Measurements from ENCODE around the gene IL1RL1. TPM values are rescaled to one million over a fixed set of nuclear protein-coding genes. Genes with fewer than 3 reads are reported as not detected.

Gene IL1RL1
- total RNA-seq, 4 donors from 2014 or later: 48.1 to 307 (median 62.3) TPM

DNA sequence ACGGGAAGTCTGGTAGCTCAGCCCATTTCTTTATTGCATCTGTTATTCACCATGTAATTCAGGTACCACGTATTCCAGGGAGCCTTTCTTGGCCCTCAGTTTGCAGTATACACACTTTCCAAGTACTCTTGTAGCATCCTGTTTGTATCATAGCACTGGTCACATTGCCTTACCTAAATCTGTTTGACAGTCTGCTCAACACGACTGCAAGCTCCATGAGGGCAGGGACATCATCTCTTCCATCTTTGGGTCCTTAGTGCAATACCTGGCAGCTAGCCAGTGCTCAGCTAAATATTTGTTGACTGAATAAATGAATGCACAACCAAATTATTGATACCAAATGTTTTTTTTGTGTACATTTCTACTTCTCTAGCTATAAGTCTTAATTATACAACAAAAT, 33.0 kb downstream of the IL1RL1 start:
- DNase-seq (ENCODE audit: low spot score) (no peak), ATAC-seq (ENCODE audit: low FRiP score) (no peak)
- TF ChIP-seq, protein P1, sequence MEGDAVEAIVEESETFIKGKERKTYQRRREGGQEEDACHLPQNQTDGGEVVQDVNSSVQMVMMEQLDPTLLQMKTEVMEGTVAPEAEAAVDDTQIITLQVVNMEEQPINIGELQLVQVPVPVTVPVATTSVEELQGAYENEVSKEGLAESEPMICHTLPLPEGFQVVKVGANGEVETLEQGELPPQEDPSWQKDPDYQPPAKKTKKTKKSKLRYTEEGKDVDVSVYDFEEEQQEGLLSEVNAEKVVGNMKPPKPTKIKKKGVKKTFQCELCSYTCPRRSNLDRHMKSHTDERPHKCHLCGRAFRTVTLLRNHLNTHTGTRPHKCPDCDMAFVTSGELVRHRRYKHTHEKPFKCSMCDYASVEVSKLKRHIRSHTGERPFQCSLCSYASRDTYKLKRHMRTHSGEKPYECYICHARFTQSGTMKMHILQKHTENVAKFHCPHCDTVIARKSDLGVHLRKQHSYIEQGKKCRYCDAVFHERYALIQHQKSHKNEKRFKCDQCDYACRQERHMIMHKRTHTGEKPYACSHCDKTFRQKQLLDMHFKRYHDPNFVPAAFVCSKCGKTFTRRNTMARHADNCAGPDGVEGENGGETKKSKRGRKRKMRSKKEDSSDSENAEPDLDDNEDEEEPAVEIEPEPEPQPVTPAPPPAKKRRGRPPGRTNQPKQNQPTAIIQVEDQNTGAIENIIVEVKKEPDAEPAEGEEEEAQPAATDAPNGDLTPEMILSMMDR (IDR thresholded peaks at IDR 0.05): no peak

DNA sequence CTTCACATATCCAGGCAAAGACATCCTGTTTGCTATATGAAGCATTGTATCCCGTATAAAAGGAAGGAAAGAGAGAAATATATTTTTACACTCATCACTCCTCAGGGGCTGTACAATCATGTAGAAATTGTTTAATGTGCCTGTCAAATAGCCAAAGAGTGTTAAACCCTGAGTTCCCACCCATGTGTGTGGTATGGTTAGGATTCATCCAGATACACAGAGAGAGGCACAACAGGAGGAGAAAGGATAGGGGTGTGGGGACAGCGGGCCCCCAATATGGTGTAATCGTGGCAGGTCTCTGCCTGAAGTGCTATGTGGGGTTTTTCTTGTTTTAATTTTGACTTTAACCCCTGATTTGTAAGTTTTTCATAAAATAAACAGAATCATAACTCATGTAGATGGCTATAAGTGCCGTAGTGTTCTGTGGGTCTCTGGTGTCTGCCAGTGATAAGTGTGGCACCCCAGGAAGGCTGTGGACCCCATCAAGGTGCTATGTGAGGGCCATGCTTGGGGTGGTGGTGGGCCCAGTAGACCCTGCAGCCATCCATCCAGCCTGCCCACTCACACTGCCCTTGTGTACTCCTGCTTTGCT, 34.1 kb downstream of the IL1RL1 start:
- no peak for ATAC-seq (ENCODE audit: low FRiP score)
- DNase-seq (ENCODE audit: low spot score): no peak
- TF ChIP-seq, protein P1 (IDR thresholded peaks at IDR 0.05): no peak

DNA sequence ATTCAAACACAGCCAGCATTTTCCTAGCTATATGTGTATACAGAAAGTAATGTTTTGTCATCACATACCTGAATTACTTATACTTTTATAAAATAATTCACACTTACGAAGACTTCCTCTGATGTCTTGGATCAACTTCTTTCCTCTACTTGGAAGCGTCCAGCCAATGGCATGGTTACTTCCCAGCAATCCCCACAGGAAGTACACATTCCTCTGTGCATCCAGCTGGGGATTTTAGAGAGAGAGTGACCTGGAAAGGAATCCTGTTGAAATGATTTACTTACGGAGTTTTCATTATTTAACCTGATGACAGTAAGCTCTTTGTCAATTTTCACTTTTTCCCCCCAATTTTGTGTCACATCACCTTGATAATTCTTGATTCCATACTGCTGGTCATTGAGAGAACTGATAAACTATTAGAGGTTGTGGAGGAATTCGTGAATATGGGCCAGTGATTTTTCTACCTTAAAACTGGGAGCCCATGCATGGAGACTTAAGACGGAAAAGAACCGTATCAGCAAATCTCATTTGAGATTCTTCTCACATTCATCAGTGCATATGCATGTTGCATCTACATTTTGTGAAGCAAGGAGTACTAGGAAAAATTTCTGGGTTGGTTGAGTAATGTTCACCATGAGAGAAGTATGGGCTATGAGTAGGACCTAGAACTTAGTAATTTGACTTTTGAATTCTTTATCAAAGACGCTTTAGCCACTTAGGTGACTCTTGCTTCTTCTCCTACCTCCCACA, 35.2 kb downstream of the IL1RL1 start:
- DNase-seq (ENCODE audit: low spot score): no peak
- TF ChIP-seq, protein P1 (IDR thresholded peaks at IDR 0.05): no peak

DNA sequence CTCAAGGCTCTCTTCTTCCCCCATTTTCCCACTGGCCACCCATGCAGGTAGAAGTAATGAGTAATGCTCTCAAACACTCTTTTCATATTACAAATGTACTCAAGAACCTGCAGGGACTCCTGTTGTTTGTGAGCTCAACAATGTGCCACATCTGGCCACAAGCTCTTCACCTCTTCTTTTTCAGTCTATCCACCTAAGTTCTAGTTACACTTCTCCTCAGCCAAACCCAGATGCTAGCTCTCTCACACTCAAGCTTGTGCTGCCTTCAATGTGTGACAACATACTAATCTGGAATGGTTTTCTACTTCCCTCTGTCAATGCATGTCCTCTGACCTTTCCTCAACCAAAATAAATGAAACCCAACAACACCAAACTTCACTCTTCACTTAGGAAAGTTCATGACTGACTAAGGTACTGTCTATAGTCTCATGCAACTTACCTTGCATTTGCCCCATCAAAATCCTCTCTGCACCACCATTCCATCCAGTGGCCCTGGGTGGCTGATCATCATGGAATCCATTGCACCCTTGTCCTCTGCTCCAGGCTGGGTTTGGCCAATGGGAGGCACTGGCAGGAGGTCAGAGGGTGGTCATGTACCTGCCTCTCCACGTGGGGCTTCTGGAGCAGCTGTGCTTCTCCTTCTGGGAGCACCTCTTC, 38.9 kb downstream of the IL1RL1 start:
- TF ChIP-seq, protein P1 (IDR thresholded peaks at IDR 0.05): no peak
- DNase-seq (ENCODE audit: low spot score): no peak
- no peak for ATAC-seq (ENCODE audit: low FRiP score)

More for the DNA sequence above, 35.2 kb downstream of the IL1RL1 start:
- no peak for ATAC-seq (ENCODE audit: low FRiP score)

DNA sequence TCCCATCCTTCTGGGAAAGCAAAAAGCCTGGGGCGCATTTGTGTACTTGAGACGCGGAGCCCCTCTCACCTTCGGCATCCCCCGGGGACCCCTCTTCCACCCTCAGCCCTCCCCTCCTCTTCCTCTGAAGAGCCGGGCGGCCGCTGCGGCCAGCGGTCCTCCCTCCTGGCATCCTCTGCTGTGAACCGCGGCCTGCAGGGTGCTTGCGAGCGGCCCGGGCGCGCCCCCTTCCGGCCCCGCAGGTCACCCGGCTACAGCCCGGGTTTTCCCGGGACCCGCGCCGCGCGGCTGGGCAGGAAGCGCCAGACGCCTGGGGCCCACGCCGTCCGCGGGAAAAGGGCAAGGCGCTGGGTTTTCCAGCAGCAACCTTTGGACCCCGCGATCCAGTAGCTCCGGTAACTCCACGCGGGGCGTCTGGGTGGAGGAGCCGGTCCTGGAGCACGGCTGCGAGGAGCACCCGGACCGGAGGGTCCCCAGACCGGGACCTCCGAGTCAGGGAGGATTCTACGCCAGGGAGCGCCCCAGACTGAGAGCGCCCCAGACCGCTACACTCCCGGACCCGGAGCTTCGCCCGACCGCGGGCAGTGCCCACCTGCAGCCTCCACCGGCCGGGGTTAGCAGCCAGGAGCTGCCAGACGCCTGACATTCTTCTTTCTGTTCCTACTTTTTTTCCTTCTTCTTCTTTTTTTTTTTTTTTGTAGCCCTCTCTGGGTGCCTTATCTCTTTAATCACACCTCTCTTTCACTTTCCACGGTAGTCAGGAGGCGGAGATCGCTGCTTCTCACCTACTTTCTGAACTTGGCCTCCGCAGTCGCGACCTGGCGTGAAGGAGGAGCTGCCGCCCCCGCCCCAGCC, 44.4 kb downstream of the IL1RL1 start, which contains the start of gene IL18R1:
TSS of gene IL18R1 (plus strand) at position 271 of the 855 bp plus-strand sequence. CDS start 6,865 bp downstream, outside the sequence.
- ATAC-seq (ENCODE audit: low FRiP score): peak; percentile 98
- TF ChIP-seq, protein P1 (IDR thresholded peaks at IDR 0.05): peak in 2 of 3 donors; percentile 61 to 75
- DNase-seq (ENCODE audit: low spot score): peak; percentile 40

DNA sequence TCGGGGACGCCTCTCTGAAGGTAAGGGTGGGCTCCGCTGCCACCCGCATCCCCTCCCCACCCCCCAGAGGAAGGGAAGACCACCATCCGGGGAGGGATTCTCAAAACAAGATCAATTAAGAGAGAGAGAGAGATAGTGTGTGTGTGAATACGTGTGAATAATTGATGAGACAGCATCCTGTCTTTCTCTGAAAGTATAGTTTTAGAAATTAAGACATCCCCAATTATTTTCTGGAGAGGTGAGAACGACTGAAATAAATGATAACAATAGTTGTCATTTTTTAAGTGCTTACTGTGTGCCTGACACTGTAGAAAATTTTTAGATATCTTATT, 45.0 kb downstream of the IL1RL1 start:
- ATAC-seq (ENCODE audit: low FRiP score) (no peak), DNase-seq (ENCODE audit: low spot score) (no peak)
- TF ChIP-seq, protein P1 (IDR thresholded peaks at IDR 0.05): no peak

All from omental fat pad (tissue), 4 donors.